H4 (cell line): Measurements from ENCODE around the gene AFF3. TPM values are rescaled to one million over a fixed set of nuclear protein-coding genes. Genes with fewer than 3 reads are reported as not detected.
"Not testable (repeated sequence)": the region's sequence is repeated elsewhere in the genome, so short reads cannot be mapped to it uniquely, and the experiment has no call there.

Source experiments
- DNase-seq: peaks from one replicate; pipeline ENCODE4 v3.0.0-alpha.2; 2015; ENCODE audit warnings: low spot score
- total RNA-seq: library from RNA; depleted of rRNA; stranded (reverse); fragments of >200 nt; shearing (Covaris generic); gene quantifications from 2 replicates; pipeline ENCODE4 v1.2.3, GENCODE V29; 2014

The AFF3 gene
- total RNA-seq, 1 experiment from 2014 or later = 0.37 TPM

DNA sequence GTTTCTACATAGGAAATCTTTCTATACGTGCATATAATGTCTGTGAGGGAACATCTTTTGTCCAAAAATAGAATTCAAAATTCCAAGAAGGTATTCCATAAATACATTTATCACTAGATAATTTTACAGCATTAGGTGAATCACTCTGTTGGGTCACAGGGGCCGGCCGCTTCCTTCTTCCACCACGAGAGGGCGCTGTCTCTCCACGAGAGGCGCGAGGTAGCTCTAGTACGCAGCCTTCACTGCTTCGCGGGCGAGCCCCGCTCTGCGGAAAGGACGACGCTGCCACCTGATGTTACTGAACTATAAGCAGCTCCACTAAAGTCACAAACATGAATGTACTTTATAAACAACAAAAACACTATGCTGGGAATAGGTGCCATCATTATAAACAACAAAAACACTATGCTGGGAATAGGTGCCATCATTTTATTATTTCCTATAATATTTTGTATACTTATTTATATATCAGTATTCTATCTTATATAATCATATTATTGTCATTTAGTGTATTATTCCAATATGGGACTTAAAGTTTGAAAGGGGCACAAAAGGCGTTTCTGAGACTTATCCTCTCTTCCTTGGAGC, 583.2 kb downstream of the AFF3 start:
- DNase-seq = peak; percentile 64

DNA sequence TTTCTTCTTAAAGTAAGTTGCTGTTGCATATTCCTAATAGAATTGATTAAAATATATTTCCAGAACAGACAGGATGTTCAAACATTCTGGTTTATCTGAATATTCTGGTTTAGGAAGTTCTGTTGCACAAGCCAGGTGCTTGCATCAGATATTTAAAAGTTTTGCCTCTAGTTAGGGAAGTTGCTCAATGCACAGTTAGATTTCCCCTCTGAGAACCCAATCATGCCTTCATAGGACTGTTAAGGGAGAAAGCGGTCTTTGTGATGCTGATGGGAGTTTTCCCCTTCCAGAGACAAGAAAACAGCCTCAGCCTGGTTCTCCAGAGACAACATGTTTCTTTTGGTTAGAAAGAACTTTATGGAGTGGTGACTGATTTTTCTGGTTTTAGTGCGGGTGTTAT, 587.0 kb downstream of the AFF3 start:
- no peak for DNase-seq

- DNase-seq = no peak
Measured at GRCh38 chr2:99554871-99555270, 587.5 kb downstream of the AFF3 start.

GRCh38 chr2:99554238-99554637, 588.2 kb downstream of the AFF3 start:
- no peak for DNase-seq

GRCh38 chr2:99552529-99552928, 589.9 kb downstream of the AFF3 start:
- no peak for DNase-seq

- DNase-seq = no peak
Measured at GRCh38 chr2:99550368-99550767, 592.0 kb downstream of the AFF3 start.

DNA sequence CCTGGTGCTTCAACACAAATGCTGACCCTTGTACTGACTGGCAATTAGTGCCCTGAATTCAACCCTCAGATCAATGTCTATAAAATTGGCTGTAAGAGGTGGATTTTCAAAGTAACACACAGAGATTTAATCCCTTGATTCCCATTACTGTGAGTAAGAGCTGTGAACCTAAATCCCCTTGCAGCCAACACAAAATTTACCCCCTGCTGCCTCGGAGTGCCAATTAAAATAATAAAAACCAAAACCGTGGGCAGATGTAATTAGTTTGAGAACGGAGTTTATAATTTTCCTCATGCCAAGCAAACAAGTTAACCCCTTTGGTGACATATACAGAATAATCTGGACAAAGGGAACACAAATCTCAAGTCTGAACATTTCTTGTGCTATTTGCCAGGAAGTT, 596.8 kb downstream of the AFF3 start:
- DNase-seq = no peak

DNA sequence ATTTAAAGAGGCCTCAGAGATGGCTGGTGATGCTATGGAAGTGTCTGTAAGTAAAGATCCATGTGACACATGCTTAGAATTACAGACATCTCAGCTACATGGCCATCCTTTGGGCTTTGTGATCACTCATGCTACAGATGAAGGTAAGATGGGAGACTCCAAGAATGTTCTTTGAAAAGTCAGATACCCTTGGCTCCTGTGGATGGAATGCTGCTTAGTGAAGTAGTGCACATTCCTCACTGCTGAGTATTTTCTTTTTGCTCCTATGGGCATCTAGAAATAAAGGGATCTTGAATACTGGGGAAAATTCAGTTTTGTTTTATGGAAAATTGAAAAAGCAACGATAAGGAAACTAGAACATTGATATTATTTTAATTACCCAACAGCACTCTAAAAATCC, 597.3 kb downstream of the AFF3 start:
- no peak for DNase-seq

DNA sequence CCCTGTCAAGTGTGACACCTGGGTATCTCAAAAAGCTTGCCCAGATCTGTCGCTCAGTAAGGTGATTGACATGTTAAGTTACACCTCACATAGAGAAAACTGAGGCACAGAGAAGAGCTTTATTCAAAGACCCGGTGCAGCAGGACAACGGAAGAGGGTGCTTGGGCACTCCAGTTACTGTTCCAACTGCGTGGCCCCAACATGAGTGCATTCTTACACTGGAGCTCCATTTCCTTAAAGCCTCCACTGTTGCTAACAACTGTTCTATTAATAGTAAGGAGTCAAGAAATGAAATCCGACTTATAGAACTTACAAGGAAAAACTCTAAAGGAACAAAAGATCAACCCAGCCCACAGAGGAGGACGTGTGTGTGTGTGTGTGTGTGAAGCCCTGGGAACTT, 597.8 kb downstream of the AFF3 start:
- DNase-seq = no peak

DNA sequence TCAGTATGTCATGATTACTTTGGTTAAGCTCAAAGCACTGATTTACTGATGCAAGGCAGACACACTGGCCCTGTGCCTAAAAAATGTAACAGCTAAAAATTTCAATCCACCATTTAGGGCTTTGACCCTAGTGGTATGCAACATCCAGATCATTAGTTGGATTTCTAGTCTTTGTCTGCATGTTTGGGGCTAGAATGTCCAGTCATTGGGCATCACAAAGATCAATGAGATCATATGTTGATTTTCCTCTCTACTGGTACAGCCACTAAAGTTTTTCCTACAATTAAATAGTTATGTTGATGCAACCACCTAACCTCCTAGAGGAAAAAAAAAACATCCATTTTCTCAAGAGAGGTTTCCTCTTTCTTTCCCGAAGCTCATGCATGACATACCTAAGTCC, 599.1 kb downstream of the AFF3 start:
- DNase-seq = no peak

- DNase-seq = no peak
Measured at GRCh38 chr2:99537910-99538485, 604.4 kb downstream of the AFF3 start.

DNA sequence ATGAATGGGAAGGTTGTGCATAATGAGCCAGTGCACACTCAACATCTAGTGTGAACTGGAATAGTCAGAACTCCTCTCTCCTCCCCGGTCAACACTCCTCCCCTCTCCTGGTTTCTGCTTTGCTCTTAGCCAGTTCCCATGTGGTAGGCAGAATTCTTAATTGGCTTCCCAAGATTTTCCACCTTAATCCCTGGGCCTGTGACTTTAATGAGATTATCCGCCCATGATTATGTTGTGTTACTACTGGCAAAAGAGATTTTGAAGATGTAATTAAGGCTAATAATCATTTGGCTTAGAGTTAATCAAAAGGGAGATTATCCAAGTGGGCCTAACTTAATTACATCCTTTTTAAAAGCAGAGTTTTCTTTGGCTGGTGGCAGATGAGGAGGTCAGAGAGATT, 618.3 kb downstream of the AFF3 start:
- DNase-seq = no peak

DNA sequence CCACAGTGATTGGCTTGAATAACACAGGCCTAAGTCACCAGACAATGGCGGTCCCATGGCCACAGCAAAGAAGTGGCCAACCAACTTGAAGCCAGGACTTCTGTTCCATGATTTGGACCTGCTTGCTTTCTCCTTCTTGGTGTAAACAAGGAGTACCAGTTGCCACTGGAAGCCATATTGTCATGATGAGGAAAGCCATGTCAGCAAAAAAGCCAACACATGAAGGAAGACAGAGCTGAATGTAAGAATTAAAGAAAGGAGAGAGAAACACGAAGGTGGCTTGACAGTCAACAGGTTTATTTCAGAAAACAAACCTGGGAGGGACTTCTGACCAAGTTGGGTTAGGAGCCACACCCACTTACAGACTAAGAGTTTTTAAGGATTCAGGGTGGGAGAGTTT, 620.2 kb downstream of the AFF3 start:
- no peak for DNase-seq

DNA sequence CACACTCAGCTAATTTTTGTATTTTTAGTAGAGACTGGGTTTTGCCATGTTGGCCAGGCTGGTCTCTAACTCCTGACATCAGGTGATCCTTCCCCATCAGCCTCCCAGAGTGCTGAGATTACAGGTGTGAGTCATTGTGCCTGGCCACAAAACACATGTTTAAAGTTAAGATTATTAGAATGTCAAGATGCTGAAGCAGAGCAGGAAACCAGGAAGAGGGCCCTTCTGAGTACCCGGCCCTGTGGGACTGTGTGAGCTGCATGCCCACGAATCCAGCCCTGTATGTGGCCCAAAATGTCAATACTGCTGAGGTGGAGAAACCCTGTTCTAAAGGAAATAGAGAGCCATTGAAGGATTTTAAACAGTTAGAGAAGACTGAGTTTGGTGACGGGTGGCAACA, 621.6 kb downstream of the AFF3 start:
- DNase-seq = no peak

GRCh38 chr2:99520195-99520594, 622.2 kb downstream of the AFF3 start:
- DNase-seq = no peak

GRCh38 chr2:99514357-99514756, 628.0 kb downstream of the AFF3 start:
- no peak for DNase-seq

GRCh38 chr2:99512181-99512591, 630.2 kb downstream of the AFF3 start:
- no peak for DNase-seq

- no peak for DNase-seq
Measured at GRCh38 chr2:99509387-99509786, 633.0 kb downstream of the AFF3 start.

DNA sequence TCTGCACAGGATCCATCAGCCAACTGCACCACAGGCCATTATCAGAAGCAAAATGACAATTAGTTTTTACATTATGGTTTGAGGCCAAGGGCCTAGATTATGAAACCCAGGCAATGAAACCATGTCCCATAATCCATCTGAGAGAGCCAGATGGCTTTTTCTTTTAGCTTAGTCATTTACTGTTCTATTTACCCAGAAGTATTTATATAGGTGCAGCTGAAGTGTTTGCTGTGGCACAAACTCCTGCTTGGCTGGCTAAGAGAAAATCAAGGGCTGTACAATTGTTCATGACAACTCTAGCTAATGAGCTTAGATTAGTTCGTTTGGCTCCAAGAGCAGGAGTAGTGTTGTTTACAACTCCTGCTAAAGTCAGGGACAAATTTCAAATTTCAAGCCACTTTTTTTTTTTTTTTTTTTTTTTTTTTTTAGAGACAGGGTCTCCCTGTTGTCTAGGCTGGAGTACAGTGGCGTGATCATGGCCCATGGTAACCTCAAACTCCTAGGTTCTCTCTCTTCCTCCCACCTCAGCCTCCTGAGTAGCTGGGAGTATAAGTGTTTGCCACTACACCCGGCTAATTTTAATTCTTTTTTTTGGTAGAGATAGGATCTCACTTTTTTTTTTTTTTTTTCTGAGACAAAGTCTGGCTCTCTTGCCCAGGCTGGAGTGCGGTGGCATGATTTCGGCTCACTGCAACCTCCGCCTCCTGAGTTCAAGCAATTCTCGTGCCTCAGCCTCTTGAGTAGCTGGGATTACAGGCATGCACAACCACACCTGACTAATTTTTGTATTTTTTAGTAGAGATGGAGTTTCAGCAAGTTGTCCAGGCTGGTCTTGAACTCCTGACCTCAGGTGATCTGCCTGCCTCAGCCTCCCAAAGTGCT, 634.2 kb downstream of the AFF3 start:
- DNase-seq = no peak

DNA sequence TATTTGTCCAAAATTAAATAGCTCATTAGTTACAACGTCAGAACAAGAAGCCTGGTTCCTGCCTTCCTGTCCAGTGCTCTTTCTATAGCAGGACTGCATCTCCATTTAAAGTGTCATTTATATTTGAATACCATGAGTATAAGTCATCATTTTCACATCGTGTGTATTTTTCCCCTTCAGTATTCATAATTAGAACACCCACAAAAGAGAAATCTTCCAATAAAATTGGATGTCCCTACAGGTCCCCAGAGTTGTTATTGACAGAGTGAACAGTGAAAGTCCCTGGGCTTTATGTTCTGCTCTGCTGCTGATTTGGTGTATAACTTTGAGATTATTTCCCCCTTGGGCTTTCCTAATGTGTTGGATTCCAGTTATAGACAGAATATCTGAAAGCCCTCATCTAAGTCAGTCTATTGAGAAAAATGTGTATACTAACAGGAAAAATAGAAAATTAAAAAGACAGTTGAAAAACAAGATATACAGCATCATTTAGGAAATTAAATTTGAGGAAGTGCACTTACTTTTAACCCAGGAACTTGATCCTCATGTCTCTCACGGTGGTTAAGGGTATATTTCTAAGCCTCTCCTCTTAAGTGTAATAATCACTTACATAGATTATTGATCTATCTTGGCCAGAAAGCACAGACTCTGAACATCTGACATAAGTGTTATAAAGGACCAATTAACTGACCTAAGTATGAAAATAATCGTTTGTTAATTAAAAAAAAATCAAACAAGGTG, 637.4 kb downstream of the AFF3 start:
- no peak for DNase-seq

DNA sequence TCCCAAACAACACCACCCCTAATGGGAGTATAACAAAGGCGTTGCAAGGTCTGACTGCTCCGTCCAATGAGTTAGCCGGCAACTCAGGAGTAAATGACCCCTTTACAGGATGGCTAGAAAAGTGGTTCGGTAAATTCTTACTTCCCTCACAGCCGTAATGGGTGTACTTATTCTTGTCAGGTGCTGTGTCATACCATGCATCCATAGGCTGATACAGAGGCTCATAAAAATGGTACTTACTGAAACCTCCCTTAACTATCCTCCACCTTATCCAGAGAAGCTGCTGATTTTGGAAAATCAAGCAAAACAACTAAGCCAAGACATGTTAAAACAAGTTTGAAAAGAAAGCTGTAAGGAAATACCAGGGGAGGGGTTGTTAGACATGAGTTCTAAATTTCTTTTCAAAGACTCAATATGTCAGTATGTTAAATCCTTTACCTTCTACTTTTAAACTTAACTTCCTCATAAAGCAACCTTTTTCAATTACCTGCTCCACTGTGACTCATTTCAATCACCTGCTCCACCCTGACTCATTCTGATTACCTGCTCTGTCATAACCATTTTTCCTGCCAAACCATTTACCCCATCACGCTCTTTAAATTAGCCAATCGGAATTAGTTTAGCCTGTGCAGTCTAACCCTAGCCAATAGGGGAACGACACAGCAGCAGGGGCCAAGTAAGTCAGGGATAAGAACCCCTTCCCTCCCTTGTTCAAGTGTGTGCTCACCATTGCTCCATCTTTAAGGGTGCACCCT, 638.6 kb downstream of the AFF3 start:
- not testable (repeated sequence) for DNase-seq

- DNase-seq = no peak
Measured at GRCh38 chr2:99496021-99496420, 646.4 kb downstream of the AFF3 start.
